OCI-LY1 (cell line): ENCODE measurements around the gene OR8B8.

Experiments
- H2AFZ ChIP-seq: fragments of 200-600 bp; sonication (generic), shearing (Covaris generic); 2 replicates; pipeline ENCODE4 v1.6.0; 2014; ENCODE audit warnings: antibody characterized with exemption, mild to moderate bottlenecking, low read length
- H3F3A ChIP-seq: fragments of 200-600 bp; sonication (generic), shearing (Covaris generic); 2 replicates; pipeline ENCODE4 v1.6.0; 2014; ENCODE audit warnings: mild to moderate bottlenecking, antibody characterized with exemption, low read length, moderate library complexity; ENCODE audit not compliant: insufficient read depth
- H3K27ac ChIP-seq: fragments of 200-600 bp; sonication (generic); 2 replicates; pipeline ENCODE4 v1.5.1; 2014; ENCODE audit warnings: low read length, mixed run types, mild to moderate bottlenecking, low read depth; ENCODE audit not compliant: poor library complexity, severe bottlenecking
- H3K27me3 ChIP-seq: fragments of 200-600 bp; sonication (generic); 2 replicates; pipeline ENCODE4 v1.6.0; 2014; ENCODE audit warnings: antibody characterized with exemption, mild to moderate bottlenecking, low read length, moderate library complexity; ENCODE audit not compliant: insufficient read depth
- H3K36me3 ChIP-seq: fragments of 200-600 bp; sonication (generic); 2 replicates; pipeline ENCODE4 v1.6.1; 2014; ENCODE audit warnings: mild to moderate bottlenecking, antibody characterized with exemption, low read length, moderate library complexity, mixed read lengths; ENCODE audit not compliant: insufficient read depth
- H3K4me1 ChIP-seq: fragments of 200-600 bp; sonication (generic); 2 replicates; pipeline ENCODE4 v1.5.1; 2014; ENCODE audit warnings: mild to moderate bottlenecking, low read length, moderate library complexity; ENCODE audit not compliant: insufficient read depth, severe bottlenecking
- H3K4me2 ChIP-seq: fragments of 200-600 bp; sonication (generic), shearing (Covaris generic); 2 replicates; pipeline ENCODE4 v1.6.1; 2014; ENCODE audit warnings: low read length
- H3K4me3 ChIP-seq: fragments of 200-600 bp; sonication (generic); 2 replicates; pipeline ENCODE4 v1.5.1; 2014; ENCODE audit warnings: low read length, low read depth, mild to moderate bottlenecking, mixed read lengths; ENCODE audit not compliant: poor library complexity, severe bottlenecking
- H3K79me2 ChIP-seq: fragments of 200-600 bp; shearing (Covaris generic); 2 replicates; pipeline ENCODE4 v1.6.1; 2016; ENCODE audit warnings: mixed run types, low read length, mixed read lengths; ENCODE audit not compliant: insufficient read depth
- H3K9ac ChIP-seq: fragments of 200-600 bp; sonication (generic), shearing (Covaris generic); 2 replicates; pipeline ENCODE4 v1.6.1; 2014; ENCODE audit warnings: mild to moderate bottlenecking, low read length, mixed read lengths
- H3K9me2 ChIP-seq: fragments of 200-600 bp; sonication (generic), shearing (Covaris generic); 2 replicates; pipeline ENCODE4 v1.6.1; 2014; ENCODE audit warnings: low read depth, mild to moderate bottlenecking, low read length, mixed read lengths
- H3K9me3 ChIP-seq: fragments of 200-600 bp; shearing (Covaris generic); 2 replicates; pipeline ENCODE4 v1.6.1; 2014; ENCODE audit warnings: low read length, mixed read lengths
- H4K20me1 ChIP-seq: fragments of 200-600 bp; sonication (generic), shearing (Covaris generic); 2 replicates; pipeline ENCODE4 v1.6.0; 2016; ENCODE audit warnings: mild to moderate bottlenecking, low read length; ENCODE audit not compliant: insufficient read depth
- EZH2 ChIP-seq: fragments of 200-600 bp; sonication (generic), shearing (Covaris generic); IDR thresholded peaks from 2 replicates; pipeline ENCODE4 v1.8.0; 2017; ENCODE audit warnings: borderline replicate concordance, mixed run types, mild to moderate bottlenecking, antibody characterized with exemption, low read length, moderate library complexity, mixed read lengths
- TF ChIP-seq, protein P1 (sequence below): fragments of 200-600 bp; sonication (generic), shearing (Covaris generic); IDR thresholded peaks from 2 replicates; pipeline ENCODE4 v1.5.1; 2017; ENCODE audit warnings: mild to moderate bottlenecking, antibody characterized with exemption, low read length, moderate library complexity, mixed read lengths

OR8B8 gene

GRCh38 chr11:124482362-124483147 lies 37.1 kb upstream of the OR8B8 start:
- H3K9ac ChIP-seq: no peak overlapping the region
- no peaks in the 10 kb centered on the region for H3K9me3 ChIP-seq
- H3K36me3 ChIP-seq: no peaks in the 10 kb centered on the region
- no peaks in the 10 kb centered on the region for H3K4me1 ChIP-seq
- no peaks in the 10 kb centered on the region for H3K9me2 ChIP-seq
- no peaks in the 10 kb centered on the region for H3F3A ChIP-seq
- H3K27ac ChIP-seq: no peak overlapping the region
- no peak overlapping the region for H3K4me3 ChIP-seq
- no peaks in the 10 kb centered on the region for H3K79me2 ChIP-seq
- TF ChIP-seq, protein P1, sequence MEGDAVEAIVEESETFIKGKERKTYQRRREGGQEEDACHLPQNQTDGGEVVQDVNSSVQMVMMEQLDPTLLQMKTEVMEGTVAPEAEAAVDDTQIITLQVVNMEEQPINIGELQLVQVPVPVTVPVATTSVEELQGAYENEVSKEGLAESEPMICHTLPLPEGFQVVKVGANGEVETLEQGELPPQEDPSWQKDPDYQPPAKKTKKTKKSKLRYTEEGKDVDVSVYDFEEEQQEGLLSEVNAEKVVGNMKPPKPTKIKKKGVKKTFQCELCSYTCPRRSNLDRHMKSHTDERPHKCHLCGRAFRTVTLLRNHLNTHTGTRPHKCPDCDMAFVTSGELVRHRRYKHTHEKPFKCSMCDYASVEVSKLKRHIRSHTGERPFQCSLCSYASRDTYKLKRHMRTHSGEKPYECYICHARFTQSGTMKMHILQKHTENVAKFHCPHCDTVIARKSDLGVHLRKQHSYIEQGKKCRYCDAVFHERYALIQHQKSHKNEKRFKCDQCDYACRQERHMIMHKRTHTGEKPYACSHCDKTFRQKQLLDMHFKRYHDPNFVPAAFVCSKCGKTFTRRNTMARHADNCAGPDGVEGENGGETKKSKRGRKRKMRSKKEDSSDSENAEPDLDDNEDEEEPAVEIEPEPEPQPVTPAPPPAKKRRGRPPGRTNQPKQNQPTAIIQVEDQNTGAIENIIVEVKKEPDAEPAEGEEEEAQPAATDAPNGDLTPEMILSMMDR: no peak
- TF ChIP-seq EZH2: no peak
- no peaks in the 10 kb centered on the region for H4K20me1 ChIP-seq
- no peak overlapping the region for H3K4me2 ChIP-seq
- H3K27me3 ChIP-seq: no peaks in the 10 kb centered on the region
- no peak overlapping the region for H2AFZ ChIP-seq

GRCh38 chr11:124481365-124482323 lies 36.1 kb upstream of the OR8B8 start:
- H3K4me2 ChIP-seq: no peak overlapping the region

DNA sequence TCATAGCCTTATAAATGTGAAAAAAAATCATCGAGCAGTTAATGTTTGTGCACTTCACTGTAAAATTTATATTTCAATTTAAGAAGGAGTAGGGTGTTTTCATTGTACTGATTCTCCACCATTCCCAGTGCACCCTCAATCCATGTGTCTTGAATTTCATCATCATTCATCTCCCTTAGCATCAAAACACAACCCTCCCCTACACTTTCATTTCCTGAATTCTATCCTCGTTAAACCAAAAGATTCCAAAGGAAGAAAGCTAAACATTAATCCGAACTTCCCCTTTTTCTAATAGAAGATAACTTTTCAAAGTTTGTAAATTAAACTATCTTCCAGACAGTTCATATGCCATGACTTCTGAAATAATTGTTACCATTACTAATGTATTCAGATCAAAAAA lies 34.1 kb upstream of the OR8B8 start:
- no peak for TF ChIP-seq EZH2
- TF ChIP-seq, protein P1: no peak
- Histone ChIP-seq H3K36me3 (no peaks in the 10 kb centered on the region), H3K27ac (no peak overlapping the region), H3K9me3 (no peaks in the 10 kb centered on the region), H3F3A (no peaks in the 10 kb centered on the region), H2AFZ (no peak overlapping the region), H3K4me3 (no peak overlapping the region), H3K9ac (no peak overlapping the region), H3K79me2 (no peaks in the 10 kb centered on the region), H3K27me3 (no peaks in the 10 kb centered on the region), H3K4me2 (no peak overlapping the region), H3K9me2 (no peaks in the 10 kb centered on the region), H3K4me1 (no peaks in the 10 kb centered on the region), H4K20me1 (no peaks in the 10 kb centered on the region)

More at GRCh38 chr11:124481365-124482323, 36.1 kb upstream of the OR8B8 start:
- Histone ChIP-seq H3F3A (no peaks in the 10 kb centered on the region), H3K9me2 (no peaks in the 10 kb centered on the region), H3K27me3 (no peaks in the 10 kb centered on the region), H3K27ac (no peak overlapping the region), H2AFZ (no peak overlapping the region), H3K4me1 (no peaks in the 10 kb centered on the region), H3K9me3 (no peaks in the 10 kb centered on the region), H3K4me3 (no peak overlapping the region), H4K20me1 (no peaks in the 10 kb centered on the region), H3K36me3 (no peaks in the 10 kb centered on the region), H3K79me2 (no peaks in the 10 kb centered on the region), H3K9ac (no peak overlapping the region)
- no peak for TF ChIP-seq EZH2
- TF ChIP-seq, protein P1: no peak
